Activated CD8-positive, alpha-beta memory T cell treated with anti-CD3 and anti-CD28 coated beads, Interleukin-2, amount 50 U/mL, for 48 hours (primary cell): ENCODE results near the gene DBT.
"Not testable (repeated sequence)": the region's sequence is repeated elsewhere in the genome, so short reads cannot be mapped to it uniquely, and the experiment has no call there.

Experiments
- DNase-seq: peaks from one replicate; pipeline ENCODE4 v3.0.0-alpha.2; 2020

DBT gene

DNA sequence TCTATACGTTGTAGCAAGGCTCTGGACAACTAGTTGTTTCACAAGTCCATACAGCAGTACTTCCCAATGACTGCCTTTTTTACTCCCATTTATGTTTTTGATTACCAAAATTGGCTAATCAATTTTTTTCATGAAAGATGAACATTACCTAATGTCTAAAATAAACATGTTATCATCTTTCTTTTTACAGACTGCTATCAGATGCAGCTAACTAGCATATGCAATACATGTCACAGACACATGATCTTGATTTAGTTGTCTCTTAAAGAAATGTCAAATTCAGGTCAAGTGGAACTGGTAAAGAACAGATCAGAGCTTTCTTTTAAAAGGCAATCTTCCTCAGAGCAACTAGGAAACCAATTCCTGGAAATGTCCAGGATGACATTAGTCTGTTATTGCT lies 630 bp upstream of the DBT start:
- DNase-seq: no peak

DNA sequence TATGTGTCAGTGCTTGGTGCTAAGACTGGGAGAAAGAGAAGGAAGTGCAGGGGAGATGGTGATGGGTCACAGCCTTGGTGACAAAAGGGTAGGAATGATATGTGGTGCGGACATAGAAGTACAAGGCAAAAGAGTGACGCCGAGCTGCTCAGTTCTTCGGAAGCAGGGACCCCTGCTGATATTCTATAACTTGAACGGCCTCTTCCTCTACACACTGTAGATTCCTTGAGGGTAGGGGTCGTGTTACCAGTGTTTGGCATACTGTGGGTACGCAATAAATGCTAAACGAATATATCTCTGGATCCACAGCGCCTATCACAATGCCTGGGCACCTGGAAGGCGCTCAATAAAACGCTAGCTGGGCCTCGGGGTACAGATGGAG lies 488 bp downstream of the DBT start:
- DNase-seq: no peak

DNA sequence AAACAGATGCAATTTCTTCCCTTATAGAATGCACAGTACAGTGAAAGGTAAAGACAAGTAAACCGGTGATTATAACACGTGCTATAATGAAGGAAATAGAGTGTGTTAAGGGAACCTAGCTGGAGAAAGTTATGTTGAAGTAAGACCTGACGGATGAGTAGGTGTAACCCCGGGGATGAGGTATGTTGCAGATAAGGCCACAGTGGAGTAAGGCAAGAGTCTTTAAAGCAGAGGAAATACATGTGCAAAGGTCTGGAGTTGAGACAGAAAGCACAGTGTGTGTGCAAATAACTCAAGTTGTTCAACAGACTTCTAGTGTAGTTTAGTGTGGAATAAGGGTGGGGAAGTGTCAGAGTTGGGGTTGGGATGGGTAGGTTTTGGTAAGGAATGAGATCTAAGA lies 2.9 kb downstream of the DBT start:
- no peak for DNase-seq

DNA sequence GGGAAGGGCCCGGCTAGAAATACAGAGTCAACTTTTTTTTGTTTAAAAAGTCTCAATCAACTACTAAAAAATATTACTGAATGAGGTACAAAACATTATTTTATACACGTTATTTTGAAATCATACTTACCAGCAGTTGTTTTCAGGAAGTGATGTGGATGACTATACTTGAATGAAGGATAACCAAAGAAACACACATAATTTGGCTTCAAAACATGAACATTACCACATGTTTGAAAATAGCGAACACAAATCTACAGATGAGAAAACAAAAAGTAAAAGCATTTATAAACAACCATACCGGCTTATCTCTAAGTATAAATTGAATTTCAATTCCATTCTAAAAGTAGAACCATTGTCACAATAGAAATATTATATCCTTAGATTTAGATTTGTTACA lies 9.0 kb downstream of the DBT start:
- DNase-seq: no peak

DNA sequence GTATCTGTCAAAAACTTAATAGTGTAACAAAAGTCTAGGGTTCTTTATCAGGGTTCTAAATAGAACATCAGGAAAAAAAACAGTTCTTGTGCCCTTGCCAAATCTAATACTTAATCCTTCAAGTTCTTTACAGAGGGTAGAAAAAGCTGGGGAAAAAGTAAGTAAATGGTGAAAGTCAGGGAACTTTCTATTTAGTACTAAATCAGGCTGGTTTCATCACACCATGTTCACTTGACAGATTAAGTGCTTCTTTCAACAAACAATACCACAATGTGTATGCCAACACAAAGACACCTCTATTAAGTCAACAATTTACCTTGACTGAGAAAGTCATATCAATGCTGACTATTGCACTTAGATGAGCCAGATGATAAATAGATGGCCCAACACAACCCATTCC lies 9.7 kb downstream of the DBT start:
- DNase-seq: no peak

DNA sequence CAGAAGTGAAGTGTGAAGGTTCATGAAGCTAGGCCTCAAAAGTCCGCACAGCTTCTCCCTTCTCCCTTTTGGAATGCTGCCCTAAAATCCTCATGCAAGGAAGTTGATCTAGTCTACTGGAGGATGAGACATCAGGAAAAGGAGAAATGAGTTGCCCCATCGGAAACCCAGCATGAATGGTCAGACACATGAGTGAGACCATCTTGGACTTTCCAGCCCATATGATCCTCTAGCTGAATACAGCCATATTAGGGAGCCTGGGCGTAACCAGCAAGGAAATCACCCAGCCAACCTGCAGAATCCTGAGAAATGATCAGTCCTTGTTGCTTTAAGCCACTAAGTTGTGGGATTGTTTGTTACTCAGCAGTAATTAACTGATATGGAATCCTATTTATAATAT lies 12.5 kb downstream of the DBT start:
- DNase-seq: no peak

DNA sequence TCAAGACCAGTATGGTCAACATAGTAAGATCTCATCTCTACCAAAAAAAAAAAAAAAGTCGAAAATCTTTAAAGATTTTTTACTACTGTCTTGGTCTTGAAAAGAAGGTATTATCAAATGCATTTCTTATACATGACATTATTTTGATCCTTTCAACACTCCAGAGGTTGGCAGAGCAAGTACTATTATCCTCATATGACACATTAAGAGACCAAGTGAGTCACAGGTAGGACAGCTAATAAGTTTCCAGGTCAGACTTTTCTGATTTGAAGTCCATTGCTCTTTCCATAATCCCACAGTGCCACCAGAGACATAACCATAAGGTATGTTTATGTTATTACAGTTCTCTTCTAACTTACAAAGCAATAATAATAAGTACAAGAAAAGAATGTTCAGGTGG lies 15.2 kb downstream of the DBT start:
- no peak for DNase-seq

DNA sequence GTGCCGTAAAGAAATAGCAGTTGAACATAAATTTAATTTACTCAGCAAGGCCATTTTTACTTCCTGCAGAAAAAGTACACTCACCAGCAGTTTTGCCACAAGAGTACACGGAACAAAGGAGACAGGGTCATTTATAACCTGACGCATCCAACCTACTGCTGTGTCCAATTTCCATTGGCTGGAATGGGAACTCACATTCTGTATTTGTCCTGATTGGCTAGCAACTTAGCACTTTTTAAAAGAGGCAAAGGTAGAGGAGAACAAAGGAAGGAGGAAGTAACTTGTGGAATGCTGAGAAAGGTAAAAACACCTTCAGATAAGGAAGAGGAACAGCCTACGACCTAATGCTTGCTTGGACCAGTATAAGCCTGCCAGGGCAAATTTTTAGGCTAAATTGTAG lies 16.1 kb downstream of the DBT start:
- not testable (repeated sequence) for DNase-seq

DNA sequence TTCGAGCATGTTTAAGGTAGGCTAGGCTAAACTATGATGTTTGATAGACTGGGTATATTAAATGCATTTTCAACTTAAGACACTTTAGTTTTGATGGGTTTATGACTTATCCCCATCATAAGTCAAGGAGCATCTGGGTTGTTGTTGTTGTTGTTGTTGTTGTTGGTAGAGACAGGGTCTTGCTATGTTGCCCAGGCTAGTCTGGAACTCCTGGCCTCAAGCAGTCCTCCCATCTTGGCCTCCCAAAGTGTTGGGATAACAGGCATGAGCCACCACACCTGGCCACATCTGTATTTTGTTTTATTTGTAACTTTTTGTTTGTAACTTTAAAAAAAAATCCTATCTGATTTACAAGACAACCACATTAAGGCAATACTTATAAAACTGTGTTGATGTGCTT lies 17.5 kb downstream of the DBT start:
- DNase-seq: no peak

DNA sequence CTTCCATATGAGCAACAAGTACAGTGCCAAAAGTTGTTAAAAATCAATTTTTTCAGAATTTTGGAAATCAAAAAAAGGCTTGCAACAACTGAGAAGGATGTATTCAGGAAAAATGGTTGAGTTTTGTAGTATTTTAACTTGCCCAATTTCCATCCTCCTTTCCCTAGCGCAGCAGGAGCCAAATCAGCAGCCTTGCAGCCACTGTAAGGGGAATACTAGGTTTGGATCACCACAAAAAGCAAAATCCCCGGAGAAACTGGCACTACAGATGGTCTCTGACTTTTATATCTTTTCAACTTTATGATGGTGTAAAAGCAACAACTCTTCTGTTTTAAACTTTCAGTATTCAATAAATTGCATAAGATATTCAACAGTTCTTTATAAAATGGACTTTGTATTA lies 17.9 kb downstream of the DBT start:
- DNase-seq: no peak

DNA sequence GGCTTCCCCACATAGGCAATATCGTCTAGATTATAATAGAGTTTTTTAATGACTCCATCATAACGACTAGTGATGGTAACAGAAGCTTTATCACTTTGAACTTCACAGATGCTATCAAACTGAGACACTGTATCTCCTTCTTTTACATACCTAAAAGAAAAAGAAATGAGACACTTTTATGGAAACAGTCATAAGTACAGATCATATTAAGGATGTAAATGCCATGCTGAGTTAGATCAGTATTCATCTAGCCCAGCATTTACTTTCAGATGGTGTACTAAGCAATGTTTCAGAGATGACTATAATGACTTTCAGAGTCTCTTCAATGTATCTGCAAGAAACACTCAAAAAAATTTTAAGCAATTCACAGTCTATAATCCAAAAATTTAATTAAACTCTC lies 18.9 kb downstream of the DBT start:
- no peak for DNase-seq

DNA sequence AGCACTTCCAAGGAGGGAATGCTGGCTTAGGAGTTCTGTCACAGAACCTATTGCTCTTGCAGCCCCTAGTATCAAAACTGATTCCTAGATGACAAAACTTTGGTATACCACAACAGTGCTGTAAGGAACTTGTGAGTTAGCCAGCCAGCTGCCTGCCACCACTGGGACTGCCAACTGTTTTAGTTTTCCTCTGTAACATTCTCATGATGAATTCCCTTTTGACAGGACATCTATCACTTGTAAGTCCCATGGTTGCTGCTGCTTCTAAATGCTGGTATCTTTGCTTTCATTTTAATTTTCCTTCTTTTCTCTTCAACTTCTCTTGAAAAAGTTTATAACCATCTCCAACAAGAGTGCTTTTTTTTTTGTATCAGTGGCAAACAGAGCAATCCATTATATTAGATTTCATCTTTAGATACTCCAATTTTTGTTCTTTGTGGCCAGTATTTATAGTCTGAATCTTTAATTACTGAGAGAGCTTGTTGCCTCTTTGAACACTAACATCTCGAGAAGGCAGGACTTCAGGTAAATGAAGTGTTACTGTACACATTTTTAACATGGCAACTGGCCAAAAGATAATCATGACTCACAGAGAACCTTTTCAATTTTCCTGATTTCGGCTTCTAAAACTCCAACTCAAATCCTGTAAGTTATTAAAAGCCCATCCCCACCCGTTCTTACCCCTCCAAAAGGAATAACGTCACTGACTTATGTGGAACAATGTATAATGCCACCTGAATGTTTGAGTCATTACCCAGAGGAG lies 19.8 kb downstream of the DBT start:
- no peak for DNase-seq

DNA sequence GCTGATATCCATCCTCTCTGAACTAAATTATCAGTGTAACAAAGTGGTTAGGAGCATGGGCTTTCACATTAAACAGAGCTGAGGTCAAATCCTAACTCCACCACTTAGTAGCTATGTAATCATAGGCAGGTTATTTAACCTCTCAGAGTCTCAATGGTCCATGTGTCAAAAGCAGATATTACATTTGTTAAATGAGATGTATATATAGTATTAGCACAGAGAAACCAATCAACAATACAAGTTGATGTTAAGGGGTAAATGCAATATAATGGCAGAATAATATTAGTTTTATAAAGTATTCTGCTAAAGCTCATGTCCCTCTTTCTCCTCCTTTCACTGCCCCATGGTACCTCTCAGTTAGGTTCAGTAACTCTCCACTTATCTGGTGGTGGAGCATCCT lies 27.2 kb downstream of the DBT start:
- DNase-seq: no peak

DNA sequence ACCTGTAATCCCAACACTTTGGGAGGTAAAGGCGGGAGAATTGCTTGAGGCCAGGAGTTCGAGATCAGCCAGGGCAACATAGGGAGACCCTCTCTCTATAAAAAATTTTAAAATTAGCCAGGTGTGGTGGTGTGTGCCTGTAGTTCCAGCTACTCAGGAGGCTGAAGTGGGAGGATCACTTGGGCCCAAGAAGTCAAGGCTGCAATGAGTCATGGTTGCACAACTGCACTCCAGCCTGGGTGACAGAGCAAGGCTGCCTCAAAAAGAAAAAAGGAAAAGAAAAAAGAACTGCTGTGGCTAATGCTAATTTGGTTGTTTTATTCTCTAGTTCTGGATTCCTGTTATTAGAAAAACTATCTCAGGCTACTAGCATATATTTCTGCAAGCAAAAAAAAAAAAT lies 29.8 kb downstream of the DBT start:
- no peak for DNase-seq

DNA sequence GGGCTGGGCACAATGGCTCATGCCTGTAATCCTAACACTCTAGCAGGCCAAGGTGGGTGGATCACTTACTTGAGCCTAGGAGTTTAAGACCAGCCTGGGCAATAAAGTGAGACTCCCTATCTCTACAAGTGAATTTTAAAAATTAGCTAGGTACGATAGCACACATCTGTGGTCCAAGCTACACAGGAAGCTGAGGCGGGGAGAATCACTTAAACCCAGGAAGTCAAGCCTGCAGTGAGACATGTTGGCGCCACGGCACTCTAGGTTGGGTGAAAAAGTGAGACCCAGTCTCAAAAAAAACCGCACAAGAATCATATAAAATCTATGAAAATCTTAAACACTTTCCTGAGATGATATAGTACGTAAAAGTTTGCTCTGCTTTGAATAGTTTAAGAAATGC lies 30.2 kb downstream of the DBT start:
- no peak for DNase-seq

DNA sequence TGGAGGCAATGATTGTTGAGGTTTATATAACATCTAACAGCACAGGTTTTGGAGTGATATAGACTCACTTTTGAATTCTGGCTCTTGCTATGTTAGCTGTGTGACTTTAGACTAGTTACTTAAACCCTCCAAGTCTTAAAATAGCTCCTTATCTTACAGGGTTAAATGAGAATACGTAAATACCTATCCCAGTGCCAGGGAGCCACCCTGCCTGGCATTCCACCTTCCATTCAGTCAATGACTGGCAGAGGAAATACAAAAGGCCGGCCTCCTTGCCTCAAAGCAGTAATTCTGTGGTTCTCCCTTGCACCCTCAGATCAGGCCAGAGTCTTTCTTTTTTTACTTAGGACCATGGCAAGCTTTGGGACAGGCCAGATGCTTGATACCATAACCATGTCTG lies 31.8 kb downstream of the DBT start:
- DNase-seq: no peak

DNA sequence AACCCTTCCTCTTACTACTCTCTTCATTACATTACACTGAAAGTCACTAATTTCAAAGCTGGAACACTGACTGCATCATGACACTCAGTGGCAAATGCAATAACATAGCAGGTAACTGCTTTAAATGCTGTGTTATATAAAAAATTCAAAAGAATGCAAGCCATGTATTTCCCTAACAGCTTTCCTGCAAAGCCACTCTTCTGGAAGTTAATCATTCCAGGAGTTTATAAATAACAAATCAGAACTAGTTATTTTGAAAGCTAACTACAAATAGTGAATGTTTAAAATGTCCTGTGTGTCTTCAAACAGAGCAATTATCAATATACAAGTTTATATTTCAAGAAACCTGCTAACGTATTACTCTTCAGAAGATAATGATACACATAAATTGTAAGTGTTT lies 34.5 kb downstream of the DBT start:
- DNase-seq: no peak

DNA sequence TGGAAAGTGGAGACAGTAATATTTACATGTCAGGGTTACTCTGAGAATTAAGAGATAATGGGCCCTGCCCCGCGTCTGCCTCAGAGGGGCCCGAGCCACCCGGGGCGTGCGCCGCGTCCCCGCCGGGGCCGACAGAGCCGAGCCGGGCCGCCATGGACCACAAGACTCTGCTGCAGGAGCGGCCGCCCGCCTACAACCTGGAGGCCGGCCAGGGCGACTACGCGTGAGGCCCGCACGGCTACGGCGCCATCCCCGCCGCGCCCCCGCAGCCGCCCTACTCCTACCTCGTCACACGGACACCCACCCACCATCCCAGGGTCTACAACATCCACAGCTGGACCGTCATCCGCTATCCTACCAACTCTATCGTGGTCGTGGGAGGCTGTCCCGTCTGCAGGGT lies 36.5 kb downstream of the DBT start:
- DNase-seq: no peak

DNA sequence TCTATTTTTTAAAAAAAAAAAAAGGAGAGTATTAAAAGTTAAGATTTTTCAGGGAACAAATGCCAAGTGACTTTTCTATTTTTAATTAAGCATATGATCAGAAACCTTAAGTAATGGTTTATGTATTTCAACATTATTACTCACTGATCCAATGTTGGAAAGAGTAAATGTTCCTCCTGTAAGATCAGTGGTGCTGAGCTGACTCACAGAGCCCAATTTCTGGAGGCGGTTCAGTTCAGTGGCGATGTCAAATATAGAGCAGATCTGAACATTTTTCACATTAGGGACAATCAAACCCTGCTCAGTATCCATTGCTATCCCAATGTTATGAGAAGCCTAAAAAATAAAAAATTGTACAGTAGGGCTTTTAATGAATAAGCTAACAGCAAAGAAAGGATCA lies 43.3 kb downstream of the DBT start:
- DNase-seq: no peak

DNA sequence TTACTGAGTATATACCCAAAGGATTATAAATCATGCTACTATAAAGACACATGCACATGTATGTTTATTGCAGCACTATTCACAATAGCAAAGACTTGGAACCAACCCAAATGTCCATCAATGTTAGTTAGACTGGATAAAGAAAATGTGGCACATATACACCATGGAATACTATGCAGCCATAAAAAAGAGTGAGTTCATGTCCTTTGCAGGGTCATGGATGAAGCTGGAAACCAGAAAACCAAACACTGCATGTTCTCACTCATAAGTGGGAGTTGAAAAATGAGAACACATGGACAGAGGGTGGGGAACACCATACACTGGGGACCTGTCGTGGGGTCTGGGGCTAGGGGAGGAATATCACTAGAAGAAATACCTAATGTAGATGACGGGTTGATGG lies 44.0 kb downstream of the DBT start:
- DNase-seq: not testable (repeated sequence)

DNA sequence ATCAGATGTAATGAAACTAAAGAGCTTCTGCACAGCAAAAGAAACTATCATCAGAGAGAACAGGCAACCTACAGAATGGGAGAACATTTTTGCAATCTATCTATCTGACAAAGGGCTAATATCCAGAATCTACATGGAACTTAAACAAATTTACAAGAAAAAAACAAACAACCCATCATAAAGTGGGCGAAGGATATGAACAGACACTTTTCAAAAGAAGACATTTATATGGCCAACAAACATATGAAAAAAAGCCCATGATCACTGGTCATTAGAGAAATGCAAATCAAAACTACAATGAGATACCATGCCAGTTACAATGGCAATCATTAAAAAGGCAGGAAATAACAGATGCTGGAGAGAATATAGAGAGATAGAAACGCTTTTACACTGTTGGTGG lies 44.5 kb downstream of the DBT start:
- not testable (repeated sequence) for DNase-seq

DNA sequence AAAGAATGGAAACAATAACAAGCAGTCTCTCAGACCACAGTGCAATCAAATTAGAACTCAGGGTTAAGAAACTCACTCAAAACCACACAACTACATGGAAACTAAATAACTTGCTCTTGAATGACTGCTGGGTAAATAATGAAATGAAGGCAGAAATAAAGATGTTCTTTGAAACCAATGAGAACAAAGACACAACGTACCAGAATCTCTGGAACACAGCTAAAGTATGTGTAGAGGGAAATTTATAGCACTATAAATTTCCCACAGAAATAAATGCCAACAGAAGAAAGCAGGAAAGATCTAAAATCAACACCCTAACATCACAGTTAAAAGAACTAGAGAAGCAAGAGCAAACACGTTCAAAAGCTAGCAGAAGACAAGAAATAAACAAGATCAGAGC lies 46.9 kb downstream of the DBT start:
- DNase-seq: not testable (repeated sequence)

DNA sequence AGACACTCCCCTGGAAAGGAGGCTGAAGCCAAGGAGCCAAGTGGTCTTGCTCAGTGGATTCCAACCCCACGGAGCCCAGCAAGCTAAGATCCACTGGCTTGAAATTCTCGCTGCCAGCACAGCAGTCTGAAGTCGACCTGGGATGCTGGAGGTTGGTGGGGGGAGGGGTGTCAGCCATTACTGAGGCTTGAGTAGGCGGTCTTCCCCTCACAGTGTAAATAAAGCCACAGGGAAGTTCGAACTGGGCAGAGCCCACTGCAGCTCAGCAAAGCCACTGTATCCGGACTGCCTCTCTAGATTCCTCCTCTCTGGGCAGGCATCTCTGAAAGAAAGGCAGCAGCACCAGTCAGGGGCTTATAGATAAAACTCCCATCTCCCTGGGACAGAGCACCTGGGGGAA lies 49.6 kb downstream of the DBT start:
- not testable (repeated sequence) for DNase-seq

DNA sequence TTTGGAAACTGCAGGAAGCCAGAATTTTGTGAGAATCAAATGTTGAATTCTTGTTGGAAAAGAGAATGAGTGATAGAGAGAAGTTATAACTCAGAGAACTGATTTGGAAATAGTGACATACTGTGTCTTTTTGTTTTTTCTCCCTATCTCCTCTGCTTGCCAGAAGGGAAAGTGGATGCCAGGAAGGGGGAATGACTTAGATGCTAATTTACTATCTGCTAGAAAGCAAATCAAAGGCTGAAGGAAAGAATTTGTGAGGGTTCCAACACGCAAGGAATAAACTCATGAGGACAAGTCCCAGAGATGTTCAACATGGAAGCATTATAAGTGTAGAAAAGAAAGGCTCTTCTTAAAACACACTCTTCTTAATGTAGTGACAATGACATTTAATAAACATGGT lies 51.0 kb downstream of the DBT start:
- no peak for DNase-seq

DNA sequence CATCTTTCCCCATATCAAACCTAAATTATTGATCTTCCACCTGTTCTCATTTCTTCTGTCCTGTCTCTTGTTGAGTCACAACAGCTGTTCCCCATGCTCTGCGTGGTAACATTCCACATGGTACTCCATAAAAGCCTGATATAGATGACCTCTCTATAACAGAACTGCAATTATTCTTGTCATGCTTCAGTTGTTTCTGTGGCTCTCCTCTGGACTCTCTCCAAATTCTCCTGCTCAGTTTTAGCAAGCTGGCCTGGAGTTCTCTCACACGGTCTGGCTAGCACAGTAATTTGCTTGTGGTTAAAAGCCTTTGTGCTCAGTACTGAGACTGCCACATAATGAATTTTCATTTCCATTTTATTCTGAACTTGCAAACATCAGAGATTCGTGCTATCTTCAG lies 61.0 kb downstream of the DBT start:
- no peak for DNase-seq

DNA sequence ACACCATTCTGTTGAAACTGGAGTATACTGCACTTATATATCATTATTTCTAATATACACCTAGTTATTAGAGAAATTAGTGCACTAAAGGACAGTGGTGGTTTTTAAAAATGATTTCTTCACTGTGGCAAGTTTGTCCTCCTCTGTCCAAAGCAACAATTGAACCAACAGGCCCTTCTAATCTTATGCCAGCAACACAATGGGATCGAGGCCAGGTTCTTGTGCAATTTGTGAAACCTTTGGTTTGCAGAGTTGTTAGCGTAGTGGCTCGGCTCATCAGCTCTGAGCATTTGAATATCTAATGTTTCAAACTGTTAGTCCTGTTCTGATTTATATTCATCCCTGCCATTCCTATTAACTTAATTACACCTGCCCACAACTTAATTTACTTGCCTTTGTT lies 61.7 kb downstream of the DBT start:
- DNase-seq: no peak
